GM13977 (cell line): ENCODE data around the gene SHROOM4.

Experiments used
- DNase-seq: peaks from one replicate; pipeline ENCODE4 v3.0.0; 2012; ENCODE audit warnings: low spot score
- in situ Hi-C: fragments of 300-500 bp; cut with MboI; formaldehyde crosslinking; loops from one replicate; pipeline ENCODE4 v1.12.0; 2022; ENCODE audit warnings: low sequenced_read_pairs, low pct_unique_long_range_greater_than_20kb, mixed read lengths, inconsistent platforms; ENCODE audit not compliant: unreplicated experiment
- TF ChIP-seq, protein P1 (sequence below): IDR thresholded peaks from 2 replicates; pipeline ENCODE4 v1.5.1; 2012; ENCODE audit warnings: mild to moderate bottlenecking, control low read depth; ENCODE audit not compliant: insufficient read depth; ENCODE audit errors: extremely low read depth, missing control alignments

Gene SHROOM4

DNA sequence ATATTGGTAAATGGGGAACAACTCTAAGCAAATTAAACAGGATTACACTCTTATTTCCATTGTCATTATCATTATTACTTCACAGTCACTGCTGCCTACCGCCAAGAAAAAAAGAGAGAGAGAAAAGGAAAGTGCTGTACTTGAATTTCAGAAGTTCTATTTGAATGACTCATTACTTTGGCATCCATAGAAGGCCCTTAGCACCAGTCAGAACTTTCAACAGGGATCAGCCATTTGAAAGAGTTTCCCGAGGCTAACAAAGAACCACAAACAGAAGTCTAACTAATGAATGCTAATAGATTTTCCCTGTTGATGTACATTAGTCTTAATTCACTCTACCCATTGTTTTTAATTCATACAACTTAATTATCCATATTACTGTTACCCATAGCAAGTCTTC is 116.3 kb downstream of the SHROOM4 start:
- DNase-seq, result no peak
- in situ Hi-C loops, result no loop called here
- TF ChIP-seq, protein P1, sequence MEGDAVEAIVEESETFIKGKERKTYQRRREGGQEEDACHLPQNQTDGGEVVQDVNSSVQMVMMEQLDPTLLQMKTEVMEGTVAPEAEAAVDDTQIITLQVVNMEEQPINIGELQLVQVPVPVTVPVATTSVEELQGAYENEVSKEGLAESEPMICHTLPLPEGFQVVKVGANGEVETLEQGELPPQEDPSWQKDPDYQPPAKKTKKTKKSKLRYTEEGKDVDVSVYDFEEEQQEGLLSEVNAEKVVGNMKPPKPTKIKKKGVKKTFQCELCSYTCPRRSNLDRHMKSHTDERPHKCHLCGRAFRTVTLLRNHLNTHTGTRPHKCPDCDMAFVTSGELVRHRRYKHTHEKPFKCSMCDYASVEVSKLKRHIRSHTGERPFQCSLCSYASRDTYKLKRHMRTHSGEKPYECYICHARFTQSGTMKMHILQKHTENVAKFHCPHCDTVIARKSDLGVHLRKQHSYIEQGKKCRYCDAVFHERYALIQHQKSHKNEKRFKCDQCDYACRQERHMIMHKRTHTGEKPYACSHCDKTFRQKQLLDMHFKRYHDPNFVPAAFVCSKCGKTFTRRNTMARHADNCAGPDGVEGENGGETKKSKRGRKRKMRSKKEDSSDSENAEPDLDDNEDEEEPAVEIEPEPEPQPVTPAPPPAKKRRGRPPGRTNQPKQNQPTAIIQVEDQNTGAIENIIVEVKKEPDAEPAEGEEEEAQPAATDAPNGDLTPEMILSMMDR, result no peak

DNA sequence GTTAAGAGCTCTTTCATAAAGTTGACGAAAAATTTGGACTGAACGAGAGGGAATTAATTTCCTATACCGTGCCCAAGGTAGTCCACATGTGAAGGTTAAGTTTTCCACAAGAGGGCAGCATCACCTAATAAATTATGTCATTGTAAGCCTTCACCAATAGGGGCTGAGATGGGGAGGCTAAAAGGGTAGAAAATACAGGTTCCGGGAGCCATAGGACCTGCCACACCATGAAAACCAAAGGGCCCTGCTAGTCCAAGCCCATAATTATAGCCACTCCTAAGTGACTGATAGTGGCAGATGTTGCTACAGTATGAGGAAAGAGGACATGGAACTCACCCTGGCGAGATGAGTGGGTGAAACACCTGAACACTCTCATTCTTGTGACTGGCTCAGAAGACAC is 122.2 kb downstream of the SHROOM4 start:
- peak; percentile 54 for DNase-seq
- in situ Hi-C loops, result no loop called here
- TF ChIP-seq, protein P1, result peak; percentile 71

DNA sequence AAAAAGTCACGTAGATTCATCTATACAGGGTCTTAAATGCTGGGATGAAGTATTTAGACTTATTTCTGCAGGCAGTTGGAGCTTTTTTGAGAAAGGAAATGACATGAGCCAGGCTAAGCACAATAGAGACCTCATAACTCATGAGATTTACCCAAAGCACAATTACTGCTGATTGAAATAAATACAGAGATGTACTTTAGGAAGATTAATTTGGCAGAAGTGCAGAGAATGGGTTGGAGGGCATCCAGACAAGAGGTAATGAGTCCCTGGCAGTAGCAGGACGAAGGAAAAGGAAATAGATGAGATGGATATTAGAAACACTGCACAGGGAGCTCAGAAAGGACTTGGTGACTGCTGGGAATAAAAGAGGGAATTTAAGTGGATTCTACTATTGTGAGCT is 129.1 kb downstream of the SHROOM4 start:
- TF ChIP-seq, protein P1, result no peak
- in situ Hi-C loops, result no loop called here
- no peak for DNase-seq

DNA sequence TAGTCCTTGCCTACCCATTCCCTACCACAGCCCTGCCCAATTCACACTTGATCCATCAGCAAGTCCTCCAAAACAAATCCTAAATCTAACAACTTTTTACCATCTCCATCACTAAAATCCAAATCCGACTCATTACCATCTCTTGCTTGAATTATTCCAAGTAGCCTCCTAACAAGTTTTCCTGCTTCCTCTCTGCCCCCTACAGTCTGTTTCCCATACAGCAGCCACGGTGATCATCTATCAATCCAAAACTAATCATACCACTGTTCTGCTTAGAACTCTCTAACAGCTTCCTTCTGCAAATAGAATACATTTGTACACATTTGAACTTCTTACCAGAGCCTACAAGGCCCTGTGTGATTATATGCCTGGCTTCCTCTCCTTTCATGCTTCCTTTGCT is 133.0 kb downstream of the SHROOM4 start:
- TF ChIP-seq, protein P1, result no peak
- in situ Hi-C loops, result no loop called here
- DNase-seq, result no peak

DNA sequence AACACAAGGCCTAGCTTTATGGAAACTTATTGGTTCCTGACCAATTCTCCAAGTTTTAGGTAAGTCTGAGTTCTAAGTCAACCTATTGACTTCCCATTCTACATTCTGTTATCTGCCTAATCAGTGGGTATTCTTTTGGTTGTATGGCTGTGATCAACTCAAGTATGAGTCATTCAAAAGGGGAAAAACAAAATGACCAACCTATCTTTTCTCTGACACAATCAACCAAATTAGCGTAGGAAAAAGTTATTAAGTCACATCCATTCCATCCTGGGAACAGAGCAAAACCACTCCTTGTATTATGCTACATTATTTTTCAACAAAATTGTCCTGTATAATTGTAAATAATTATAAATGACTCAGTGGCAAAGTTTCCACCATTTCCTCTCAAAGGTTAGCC is 136.2 kb downstream of the SHROOM4 start:
- in situ Hi-C loops, result no loop called here
- DNase-seq, result no peak
- TF ChIP-seq, protein P1, result no peak

DNA sequence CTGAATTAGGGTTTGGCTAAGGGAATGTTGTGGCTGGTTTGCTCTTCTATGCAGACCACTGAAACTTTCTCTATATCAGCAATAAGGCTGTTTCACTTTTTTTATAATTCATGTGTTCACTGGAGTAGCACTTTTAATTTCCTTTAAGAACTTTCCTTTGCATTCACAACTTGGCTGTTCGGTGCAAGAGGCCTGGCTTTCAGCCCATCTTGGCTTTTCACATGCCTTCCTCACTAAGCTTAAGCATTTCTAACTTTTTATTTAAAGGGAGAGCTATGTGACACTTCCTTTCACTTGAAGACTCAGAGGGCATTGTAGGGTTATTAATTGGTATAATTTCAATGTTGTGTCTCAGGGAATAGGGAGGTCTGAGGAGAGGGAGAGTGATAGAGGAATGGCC is 142.3 kb downstream of the SHROOM4 start:
- in situ Hi-C loops, result no loop called here
- no peak for DNase-seq
- TF ChIP-seq, protein P1, result no peak

DNA sequence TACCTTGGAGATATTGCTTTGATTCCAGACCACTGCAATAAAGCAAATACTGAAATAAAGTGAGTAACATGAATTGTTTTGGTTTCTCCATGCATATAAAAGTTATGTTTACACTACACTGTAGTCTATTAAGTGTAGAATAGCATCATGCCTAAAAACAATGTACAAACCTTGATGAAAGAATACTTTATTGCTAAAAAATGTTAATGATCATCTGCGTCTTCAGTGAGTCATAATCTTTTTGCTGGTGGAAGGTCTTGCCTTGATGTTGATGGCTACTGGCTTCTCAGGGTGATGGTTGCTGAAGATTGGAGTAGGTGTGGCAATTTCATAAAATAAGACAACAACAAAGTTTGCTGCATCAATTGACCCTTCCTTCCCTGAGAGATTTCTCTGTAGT is 145.1 kb downstream of the SHROOM4 start:
- in situ Hi-C loops, result no loop called here
- no peak for DNase-seq
- TF ChIP-seq, protein P1, result no peak
